ENCODE measurements around the gene TNIP3. TPM values are rescaled to one million over a fixed set of nuclear protein-coding genes. Genes with fewer than 3 reads are reported as not detected.

TNIP3 gene
- total and polyA plus RNA-seq, 8 donors = 0.75 to 8.8 (median 1.3) TPM

- ATAC-seq (no peak), DNase-seq (no peak)
- H3K4me3 ChIP-seq = no peak overlapping the region
- no peaks in the 10 kb centered on the region for H3K9me3 ChIP-seq
- intact Hi-C loops (cut with DNase I) = no loop called here
- no peaks in the 10 kb centered on the region for H3K36me3 ChIP-seq
- H3K27me3 ChIP-seq = no peaks in the 10 kb centered on the region
- TF ChIP-seq, protein P1, sequence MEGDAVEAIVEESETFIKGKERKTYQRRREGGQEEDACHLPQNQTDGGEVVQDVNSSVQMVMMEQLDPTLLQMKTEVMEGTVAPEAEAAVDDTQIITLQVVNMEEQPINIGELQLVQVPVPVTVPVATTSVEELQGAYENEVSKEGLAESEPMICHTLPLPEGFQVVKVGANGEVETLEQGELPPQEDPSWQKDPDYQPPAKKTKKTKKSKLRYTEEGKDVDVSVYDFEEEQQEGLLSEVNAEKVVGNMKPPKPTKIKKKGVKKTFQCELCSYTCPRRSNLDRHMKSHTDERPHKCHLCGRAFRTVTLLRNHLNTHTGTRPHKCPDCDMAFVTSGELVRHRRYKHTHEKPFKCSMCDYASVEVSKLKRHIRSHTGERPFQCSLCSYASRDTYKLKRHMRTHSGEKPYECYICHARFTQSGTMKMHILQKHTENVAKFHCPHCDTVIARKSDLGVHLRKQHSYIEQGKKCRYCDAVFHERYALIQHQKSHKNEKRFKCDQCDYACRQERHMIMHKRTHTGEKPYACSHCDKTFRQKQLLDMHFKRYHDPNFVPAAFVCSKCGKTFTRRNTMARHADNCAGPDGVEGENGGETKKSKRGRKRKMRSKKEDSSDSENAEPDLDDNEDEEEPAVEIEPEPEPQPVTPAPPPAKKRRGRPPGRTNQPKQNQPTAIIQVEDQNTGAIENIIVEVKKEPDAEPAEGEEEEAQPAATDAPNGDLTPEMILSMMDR (IDR thresholded peaks at IDR 0.05) = no peak
- H3K4me1 ChIP-seq = peaks cover 0 to 22% of the 10 kb centered on the region in 2 donors
- H3K27ac ChIP-seq = no peak overlapping the region
Observed at GRCh38 chr4:121185960-121186359, 21.8 kb upstream of the TNIP3 start.

- no peaks in the 10 kb centered on the region for H3K27me3 ChIP-seq
- H3K4me1 ChIP-seq = peaks cover 0 to 25% of the 10 kb centered on the region in 2 donors
- no peaks in the 10 kb centered on the region for H3K9me3 ChIP-seq
- ATAC-seq = no peak
- no peak overlapping the region for H3K4me3 ChIP-seq
- H3K36me3 ChIP-seq = no peaks in the 10 kb centered on the region
- intact Hi-C loops (cut with DNase I) = no loop called here
- TF ChIP-seq, protein P1 (IDR thresholded peaks at IDR 0.05) = no peak
- H3K27ac ChIP-seq = no peak overlapping the region
- DNase-seq = no peak
Observed at GRCh38 chr4:121183989-121184388, 19.9 kb upstream of the TNIP3 start.

DNA sequence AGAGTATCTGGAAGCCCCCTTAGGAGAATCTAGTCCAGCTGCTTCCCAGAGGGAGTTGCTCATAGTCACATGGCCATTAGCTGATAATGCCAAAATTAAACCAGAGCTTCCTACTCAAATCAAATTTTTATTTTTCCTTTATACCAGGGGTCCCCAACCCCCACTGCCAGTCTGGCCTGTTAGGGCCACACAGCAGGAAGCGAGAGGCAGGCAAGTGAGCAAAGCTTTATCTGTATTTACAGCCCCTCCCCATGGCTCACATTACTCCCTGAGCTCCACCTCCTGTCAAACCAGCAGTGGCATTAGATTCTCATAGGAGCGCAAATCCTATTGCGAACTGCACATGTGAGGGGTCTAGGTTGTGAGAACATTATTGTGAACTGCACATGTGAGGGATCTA, 19.2 kb upstream of the TNIP3 start:
- Histone ChIP-seq H3K27ac (peak overlapping the region in 1 of 2 donors; percentile 77), H3K9me3 (no peaks in the 10 kb centered on the region), H3K4me3 (no peak overlapping the region), H3K4me1 (peaks cover 0 to 27% of the 10 kb centered on the region in 2 donors), H3K27me3 (no peaks in the 10 kb centered on the region), H3K36me3 (no peaks in the 10 kb centered on the region)
- TF ChIP-seq, protein P1 (IDR thresholded peaks at IDR 0.05) = no peak
- intact Hi-C loops (cut with DNase I) = no loop called here
- no peak for ATAC-seq
- no peak for DNase-seq

- ATAC-seq (peak; percentile 85), DNase-seq (peak in 2 of 4 donors; percentile 25 to 40)
- H3K4me3 ChIP-seq = peak overlapping the region in 1 of 2 donors; percentile 13
- no peaks in the 10 kb centered on the region for H3K27me3 ChIP-seq
- no peaks in the 10 kb centered on the region for H3K9me3 ChIP-seq
- H3K27ac ChIP-seq = peak overlapping the region; percentile 76 to 77
- TF ChIP-seq, protein P1 (IDR thresholded peaks at IDR 0.05) = no peak
- peaks cover 0 to 29% of the 10 kb centered on the region in 2 donors for H3K4me1 ChIP-seq
- intact Hi-C loops (cut with DNase I) = no loop called here
- no peaks in the 10 kb centered on the region for H3K36me3 ChIP-seq
Observed at GRCh38 chr4:121182296-121182695, 18.2 kb upstream of the TNIP3 start.

- TF ChIP-seq, protein P1 (IDR thresholded peaks at IDR 0.05) = no peak
- Histone ChIP-seq H3K27me3 (no peaks in the 10 kb centered on the region), H3K9me3 (no peaks in the 10 kb centered on the region), H3K27ac (peak overlapping the region; percentile 76 to 77), H3K4me1 (peaks cover 0 to 29% of the 10 kb centered on the region in 2 donors), H3K36me3 (no peaks in the 10 kb centered on the region), H3K4me3 (peak overlapping the region in 1 of 2 donors; percentile 13)
- DNase-seq = no peak
- intact Hi-C loops (cut with DNase I) = no loop called here
- ATAC-seq = peak; percentile 14
Observed at GRCh38 chr4:121181493-121181892, 17.4 kb upstream of the TNIP3 start.

Data from left lung (tissue), 10 donors.